GM12891 (cell line): ENCODE results near the gene PHACTR4.

Experiments used
- DNase-seq: peaks from one replicate; pipeline ENCODE4 v3.0.0; 2011; ENCODE audit warnings: low spot score; ENCODE audit not compliant: insufficient read length
- FAIRE-seq: peaks from 2 replicates; lab custom pipeline; 2011; peaks lifted over from hg19 to GRCh38; lab: Jason Lieb, UNC
- PAX5 ChIP-seq: IDR thresholded peaks from 2 replicates; pipeline ENCODE4 v1.6.1; 2011; ENCODE audit warnings: low read length, moderate library complexity, mild to moderate bottlenecking; ENCODE audit not compliant: insufficient read depth, severe bottlenecking
- POLR2A ChIP-seq: IDR thresholded peaks from 2 replicates; pipeline ENCODE4 v1.6.1; 2011; ENCODE audit warnings: low read depth, low read length, control low read depth
- POLR2AphosphoS5 ChIP-seq: IDR thresholded peaks from 2 replicates; pipeline ENCODE4 v1.6.1; 2011; ENCODE audit warnings: low read depth, low read length, control low read depth
- POU2F2 ChIP-seq: IDR thresholded peaks from 2 replicates; pipeline ENCODE4 v1.6.1; 2011; ENCODE audit warnings: low read depth, mild to moderate bottlenecking, control low read depth, low read length, moderate library complexity
- SPI1 ChIP-seq: IDR thresholded peaks from 2 replicates; pipeline ENCODE4 v1.6.1; 2011; ENCODE audit warnings: low read depth, low read length, control low read depth
- TAF1 ChIP-seq: IDR thresholded peaks from 2 replicates; pipeline ENCODE4 v1.6.1; 2011; ENCODE audit warnings: low read depth, low read length, control low read depth

PHACTR4 gene

DNA sequence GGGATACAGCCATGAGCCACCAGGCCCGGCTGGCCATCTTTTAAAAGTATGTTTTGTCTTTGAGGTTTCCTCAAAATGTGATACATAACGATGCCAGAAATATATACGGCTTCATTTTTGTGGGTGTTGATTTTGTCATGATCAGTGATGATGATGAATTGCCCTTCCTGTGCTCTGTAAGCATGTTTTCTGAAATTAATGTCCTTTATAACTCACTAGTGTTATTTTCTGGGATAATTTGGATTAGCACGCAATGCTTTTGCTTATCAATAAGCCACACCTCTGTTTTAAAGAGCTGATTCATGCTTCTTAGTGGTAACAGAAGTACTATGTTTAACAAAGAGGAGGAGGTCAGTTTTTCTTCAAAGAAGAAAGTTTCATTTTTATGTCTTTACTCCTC is 25.6 kb downstream of the PHACTR4 start:
- TF ChIP-seq PAX5: no peak
- TF ChIP-seq POLR2A: no peak
- no peak for TF ChIP-seq SPI1
- no peak for TF ChIP-seq POU2F2
- TF ChIP-seq POLR2AphosphoS5: no peak
- TF ChIP-seq TAF1: no peak
- DNase-seq (no peak), FAIRE-seq (no peak)

DNA sequence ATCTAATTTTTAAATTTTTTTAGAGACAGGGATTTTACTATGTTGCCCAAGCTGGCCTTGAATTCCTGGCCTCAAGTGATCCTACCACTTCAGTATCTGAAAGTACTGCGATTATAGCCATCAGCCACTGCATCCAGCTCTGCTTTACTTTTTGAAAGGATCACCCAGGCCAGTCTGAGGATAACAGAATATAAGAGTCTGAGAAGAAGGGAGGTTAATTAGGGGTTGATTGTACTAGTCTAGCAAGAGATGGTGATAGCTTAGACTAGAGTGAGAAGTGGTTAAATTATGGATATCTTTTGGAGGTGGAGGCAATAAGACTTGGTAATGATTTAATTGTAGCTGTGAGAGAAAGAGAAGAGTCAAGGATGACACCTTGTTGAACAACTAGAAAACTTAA is 32.2 kb downstream of the PHACTR4 start:
- TF ChIP-seq POU2F2 (no peak), PAX5 (no peak), POLR2AphosphoS5 (no peak), SPI1 (no peak), TAF1 (no peak), POLR2A (no peak)
- FAIRE-seq (no peak), DNase-seq (no peak)

DNA sequence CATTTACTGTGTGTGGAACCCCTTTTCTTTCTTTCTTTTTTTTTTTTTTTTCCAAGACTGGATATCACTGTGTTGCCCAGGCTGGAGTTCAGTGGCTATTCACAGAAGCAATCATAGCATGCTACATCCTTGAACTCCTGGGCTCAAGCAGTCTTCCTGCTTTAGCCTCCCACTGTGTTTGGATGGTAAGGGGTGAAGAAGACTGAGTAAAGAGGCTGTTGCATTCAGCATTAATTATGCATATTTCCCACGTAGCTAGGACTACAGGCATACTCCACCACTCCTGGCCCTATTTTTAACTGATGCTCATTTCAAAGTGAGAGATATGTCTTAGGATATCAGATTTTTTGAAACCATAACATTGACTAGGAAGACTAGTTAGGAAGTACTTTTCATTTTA is 39.5 kb downstream of the PHACTR4 start:
- FAIRE-seq: no peak
- TF ChIP-seq POLR2A: no peak
- no peak for TF ChIP-seq SPI1
- no peak for TF ChIP-seq POLR2AphosphoS5
- no peak for TF ChIP-seq POU2F2
- TF ChIP-seq PAX5: no peak
- TF ChIP-seq TAF1: no peak
- no peak for DNase-seq

DNA sequence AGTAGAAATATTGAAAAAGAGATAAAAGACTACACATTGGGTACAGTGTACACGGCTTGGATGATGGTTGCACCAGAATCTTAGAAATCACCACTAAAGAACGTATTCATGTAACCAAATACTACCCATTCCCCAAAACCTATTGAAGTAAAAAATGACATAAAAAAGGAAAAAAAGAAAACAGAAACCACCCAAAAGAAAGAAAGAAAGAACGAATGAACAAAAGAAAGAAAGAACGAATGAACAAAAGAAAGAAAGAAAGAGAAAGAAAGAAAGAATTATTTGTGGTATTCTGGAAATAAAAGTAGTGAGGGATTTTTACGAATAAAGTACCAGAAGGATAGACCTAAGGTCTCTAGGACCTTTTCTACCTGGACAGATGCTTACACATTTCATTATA is 42.1 kb downstream of the PHACTR4 start:
- FAIRE-seq (no peak), DNase-seq (no peak)
- no peak for TF ChIP-seq POU2F2
- TF ChIP-seq SPI1: no peak
- TF ChIP-seq PAX5: no peak
- no peak for TF ChIP-seq POLR2AphosphoS5
- TF ChIP-seq POLR2A: no peak
- TF ChIP-seq TAF1: no peak

DNA sequence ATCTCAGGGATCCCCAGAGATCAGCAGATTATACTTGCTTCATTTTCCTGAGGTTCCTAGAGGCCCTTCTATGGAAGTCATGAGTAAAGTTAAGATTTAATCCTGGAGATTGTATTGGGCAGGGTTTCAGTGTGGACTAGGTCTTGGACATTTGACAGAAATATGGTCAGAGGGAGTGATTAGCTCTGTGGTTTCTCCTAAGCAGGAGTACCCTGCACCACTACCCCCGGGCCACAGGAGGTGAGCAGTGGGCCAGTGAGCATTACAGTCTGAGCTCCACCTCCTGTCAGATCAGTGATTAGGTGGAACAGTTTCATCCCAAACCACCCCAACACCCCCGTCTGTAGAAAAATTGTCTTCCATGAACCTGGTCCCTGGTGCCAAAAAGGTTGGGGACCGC is 43.2 kb downstream of the PHACTR4 start:
- DNase-seq (no peak), FAIRE-seq (no peak)
- no peak for TF ChIP-seq PAX5
- no peak for TF ChIP-seq TAF1
- TF ChIP-seq POU2F2: no peak
- no peak for TF ChIP-seq POLR2A
- TF ChIP-seq SPI1: no peak
- TF ChIP-seq POLR2AphosphoS5: no peak

GRCh38 chr1:28416509-28417194 is 47.1 kb downstream of the PHACTR4 start:
- FAIRE-seq: peak; percentile 45

DNA sequence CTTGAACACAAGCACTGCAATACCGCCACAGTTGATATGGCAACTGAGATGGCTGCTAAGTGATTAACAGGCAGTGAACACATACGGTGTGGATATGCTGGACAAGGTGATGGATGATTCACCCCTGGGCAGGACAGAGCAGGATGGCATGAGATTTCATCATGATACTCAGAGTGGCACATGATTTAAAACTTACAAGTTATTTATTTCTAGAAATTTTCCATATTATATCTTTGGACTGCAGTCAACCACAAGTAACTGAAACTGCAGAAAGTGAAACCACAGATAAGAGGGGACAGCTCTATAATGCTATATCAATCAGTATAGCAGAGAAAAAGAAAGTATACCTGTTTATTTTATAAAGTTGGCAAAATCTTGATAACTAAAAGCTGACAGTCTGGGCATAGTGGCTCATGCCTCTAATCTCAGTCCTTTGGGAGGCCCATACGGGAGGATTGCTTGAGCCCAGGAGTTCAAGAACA is 47.9 kb downstream of the PHACTR4 start:
- DNase-seq: no peak
- FAIRE-seq: peak; percentile 93
- no peak for TF ChIP-seq SPI1
- TF ChIP-seq TAF1: no peak
- TF ChIP-seq POLR2AphosphoS5: no peak
- no peak for TF ChIP-seq PAX5
- TF ChIP-seq POU2F2: no peak
- no peak for TF ChIP-seq POLR2A

More at GRCh38 chr1:28416509-28417194, 47.1 kb downstream of the PHACTR4 start:
- TF ChIP-seq POLR2A: no peak
- no peak for TF ChIP-seq POU2F2
- TF ChIP-seq POLR2AphosphoS5: no peak
- no peak for TF ChIP-seq TAF1
- TF ChIP-seq SPI1: no peak
- no peak for TF ChIP-seq PAX5
- DNase-seq: no peak

DNA sequence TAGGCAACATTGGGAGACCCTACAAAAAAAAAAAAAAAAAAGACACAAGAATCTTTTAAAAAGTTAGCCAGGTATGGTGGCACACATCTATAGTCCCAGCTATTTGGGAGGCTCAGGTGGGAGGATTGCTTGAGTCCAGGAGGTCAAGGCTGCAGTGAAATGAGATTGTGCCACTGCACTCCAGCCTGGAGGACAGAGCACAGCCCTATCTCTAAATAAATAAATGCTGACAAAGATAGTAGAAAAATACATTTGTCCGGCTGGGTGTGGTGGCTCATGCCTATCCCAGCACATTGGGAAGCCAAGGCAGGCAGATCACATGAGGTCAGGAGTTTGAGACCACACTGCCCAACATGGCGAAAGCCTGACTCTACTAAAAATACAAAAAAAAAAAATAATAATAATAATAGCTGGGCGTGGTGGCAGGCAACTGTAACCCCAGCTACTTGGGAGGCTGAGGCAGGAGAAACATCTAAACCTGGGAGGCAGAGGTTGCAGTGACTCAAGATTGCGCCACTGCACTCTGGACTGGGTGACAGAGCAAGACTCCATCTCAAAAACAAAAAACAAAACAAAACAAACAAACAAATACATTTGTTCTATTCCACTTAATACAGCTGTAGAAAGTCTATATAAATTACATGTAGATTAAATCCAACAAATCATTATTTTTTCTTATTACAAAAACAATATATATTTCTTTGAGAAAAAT is 48.5 kb downstream of the PHACTR4 start:
- FAIRE-seq (peak; percentile 35), DNase-seq (no peak)
- TF ChIP-seq POLR2AphosphoS5 (no peak), TAF1 (no peak), POLR2A (no peak), PAX5 (no peak), SPI1 (no peak), POU2F2 (no peak)

GRCh38 chr1:28421744-28422143 is 52.2 kb downstream of the PHACTR4 start:
- TF ChIP-seq TAF1 (no peak), POU2F2 (no peak), PAX5 (no peak), POLR2A (no peak)
- DNase-seq: no peak
- FAIRE-seq: no peak

DNA sequence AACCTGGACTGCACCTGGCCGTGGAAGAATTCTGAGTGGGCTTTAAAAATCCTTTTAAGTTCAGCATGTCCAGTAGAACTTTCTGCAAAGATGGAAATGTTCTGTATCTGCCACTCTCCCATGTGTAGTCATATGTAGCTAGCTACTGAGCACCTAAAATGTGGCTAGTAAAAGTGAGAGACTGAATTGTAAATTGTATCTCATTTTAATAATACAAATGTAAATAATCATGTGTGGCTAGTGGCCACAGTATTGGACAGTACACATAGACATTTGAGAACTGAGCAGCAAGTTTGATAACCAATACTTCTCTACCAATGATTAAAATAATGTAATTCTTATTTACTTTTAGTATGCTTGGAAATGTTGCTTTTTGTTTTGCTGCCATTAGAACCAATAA is 57.3 kb downstream of the PHACTR4 start:
- TF ChIP-seq POU2F2 (no peak), POLR2AphosphoS5 (no peak)
- FAIRE-seq (no peak), DNase-seq (no peak)
